HG03097 (cell line): ENCODE results near the gene HS3ST3A1.

Experiments used
- ATAC-seq: cut with Tn5 transposase; IDR thresholded peaks from one replicate; pipeline ENCODE4 v1.9.1; 2021; ENCODE audit not compliant: unreplicated experiment, low FRiP score

HS3ST3A1 gene

DNA sequence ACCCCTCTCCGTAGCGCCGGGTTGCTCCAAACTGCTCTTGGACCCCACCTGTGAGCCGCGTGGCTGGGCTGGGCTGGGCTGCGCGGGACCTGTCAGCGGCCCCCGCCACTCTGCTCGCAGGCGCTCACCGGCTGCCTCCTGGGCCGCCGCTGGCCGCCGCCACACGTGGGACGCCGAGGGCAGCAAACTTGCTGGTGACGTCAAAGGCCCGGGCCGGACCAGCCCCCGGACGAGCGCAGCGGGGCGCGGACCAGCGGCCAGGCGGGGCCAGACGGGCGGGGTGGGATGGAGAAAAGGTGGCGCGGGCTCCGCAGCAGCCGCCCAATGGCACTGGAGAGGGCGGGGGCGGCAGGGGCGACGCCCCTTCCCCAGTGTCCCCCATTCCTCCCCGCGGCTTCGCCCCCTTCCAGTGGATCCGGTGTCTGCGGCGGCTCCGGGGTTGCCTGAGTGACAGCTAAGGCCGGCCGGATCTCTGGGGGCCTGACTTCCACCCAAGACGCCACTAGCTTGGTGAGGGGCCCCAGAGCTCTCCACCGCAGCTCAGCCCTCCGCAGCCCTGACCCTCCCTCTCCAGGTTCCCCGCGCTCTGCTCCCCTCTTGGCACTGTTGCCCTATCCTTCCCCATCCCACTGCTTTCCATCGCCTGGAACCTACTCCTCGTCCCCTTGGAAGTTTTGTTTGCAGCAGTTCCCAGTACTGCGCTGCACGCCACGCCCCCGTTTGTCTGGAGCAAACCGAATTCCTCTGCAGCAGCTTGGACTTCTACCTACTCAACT lies at the start of gene HS3ST3A1:
Gene HS3ST3A1, minus strand, starts transcription at position 154 of the 776 bp plus-strand sequence. CDS start 800 bp downstream, outside the sequence.
- ATAC-seq, result no peak

DNA sequence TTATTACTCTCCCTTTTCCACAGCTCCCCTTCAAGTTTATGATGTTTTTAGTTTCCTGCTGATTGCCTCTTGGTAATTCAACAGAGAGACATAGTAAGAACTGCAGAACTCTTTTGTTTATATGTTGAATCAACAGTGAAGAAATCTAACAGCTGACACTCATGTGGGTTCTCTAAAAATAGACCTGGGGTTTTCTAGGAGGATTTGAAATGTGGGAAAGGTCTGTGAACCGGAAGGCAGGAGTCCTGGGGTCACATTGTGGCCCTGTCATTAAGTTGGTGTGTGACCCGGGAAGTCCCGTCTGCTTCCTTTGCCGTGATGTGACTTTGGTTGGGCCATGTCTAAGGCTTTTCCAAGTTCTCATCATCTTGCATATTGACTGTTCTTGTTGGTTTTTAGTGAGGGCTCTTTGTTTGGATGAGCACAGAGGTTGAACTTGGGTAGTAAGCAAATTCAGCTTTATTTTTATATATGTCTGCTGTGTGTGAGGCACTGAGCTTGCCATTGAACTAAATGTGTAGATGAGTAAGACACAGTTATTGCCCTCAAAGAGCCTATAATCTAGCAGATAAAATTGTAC lies 48.5 kb upstream of the HS3ST3A1 start:
- ATAC-seq, result no peak

DNA sequence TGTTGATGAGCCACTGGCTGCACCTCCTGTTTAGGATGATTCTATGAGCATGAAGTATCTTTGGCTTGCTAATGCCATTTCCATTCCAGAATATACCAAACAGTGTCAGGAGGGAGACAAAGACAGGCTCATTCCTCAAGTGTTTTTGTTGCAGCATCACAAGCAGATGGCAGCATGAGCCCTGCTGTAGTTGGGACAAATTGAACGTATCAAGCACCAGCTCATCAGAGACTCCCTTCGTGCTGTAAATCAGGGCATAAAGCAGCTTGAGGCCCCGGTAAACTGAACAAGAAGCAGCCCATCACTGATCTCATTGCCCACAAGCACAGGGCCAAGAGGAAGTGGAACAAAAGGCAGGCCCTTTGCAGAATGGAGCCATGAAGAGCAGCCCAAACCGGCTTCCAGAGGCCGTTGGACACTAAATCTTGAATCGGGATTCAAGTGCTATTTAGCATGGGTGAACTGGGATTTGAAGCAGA lies 45.9 kb upstream of the HS3ST3A1 start:
- ATAC-seq, result no peak

DNA sequence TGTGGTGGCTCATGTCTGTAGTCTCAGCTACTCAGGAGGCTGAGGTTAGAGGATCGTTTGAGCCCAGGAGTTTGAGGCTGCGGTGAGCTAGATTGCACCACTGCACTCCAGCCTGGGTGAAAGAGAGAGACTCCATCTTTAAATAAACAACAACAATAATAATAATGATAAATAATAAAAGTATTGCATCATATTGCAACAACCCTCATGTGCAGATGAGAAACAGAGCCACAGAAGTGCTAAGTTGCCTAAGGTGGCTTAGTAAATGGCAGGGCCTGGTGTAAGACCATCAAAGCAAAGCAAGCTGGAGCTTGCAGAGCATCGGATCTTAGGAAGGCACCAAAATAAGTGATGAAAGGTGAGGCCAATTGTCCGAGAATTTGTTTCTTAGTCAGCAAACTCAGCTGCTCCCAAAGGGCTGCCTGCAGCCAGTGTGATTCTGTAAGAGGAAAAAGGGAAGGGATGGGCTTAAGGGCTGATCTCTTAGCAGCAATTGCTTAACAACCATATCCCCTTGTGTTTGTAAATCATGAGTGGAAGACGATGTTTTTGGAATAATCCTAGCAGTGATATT lies 45.3 kb upstream of the HS3ST3A1 start:
- no peak for ATAC-seq

DNA sequence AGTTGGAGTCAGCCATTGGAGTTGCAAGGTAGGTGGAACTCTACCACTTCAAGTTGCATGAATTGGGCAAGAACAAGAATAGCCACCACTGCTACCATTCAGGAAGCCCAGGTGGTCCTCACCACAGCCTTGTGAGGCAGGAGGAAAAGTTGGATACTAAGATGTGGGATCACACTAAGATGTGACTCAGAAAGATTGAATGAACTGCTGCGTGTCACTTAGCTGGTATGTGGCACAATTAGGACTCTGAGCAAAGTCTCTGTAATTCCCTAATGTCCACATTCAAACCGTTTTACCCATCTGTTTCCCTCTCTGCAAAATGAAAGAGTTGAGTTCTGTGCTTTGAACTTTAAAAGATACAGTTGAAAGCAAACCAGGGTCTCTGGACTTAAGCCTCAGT lies 44.7 kb upstream of the HS3ST3A1 start:
- no peak for ATAC-seq

DNA sequence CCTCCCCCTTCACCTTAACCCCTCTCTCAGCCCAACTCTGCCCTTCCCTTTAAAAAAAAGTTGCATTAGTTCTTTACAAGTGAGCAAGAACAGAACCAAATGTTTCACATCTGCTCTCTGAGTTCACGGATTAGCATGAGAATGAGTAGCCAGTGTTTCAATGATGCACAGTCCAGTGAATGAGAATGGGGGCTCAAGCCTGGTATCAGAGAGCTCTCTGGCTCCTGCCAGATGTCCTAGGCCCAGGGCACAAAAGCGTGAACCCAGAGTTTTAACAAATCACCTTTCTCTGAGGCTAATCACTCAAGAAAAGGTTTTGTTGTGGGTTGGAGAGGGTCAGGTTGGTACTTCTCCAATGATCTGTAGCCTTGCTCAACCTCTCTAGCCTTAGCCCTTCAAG lies 41.5 kb upstream of the HS3ST3A1 start:
- no peak for ATAC-seq

DNA sequence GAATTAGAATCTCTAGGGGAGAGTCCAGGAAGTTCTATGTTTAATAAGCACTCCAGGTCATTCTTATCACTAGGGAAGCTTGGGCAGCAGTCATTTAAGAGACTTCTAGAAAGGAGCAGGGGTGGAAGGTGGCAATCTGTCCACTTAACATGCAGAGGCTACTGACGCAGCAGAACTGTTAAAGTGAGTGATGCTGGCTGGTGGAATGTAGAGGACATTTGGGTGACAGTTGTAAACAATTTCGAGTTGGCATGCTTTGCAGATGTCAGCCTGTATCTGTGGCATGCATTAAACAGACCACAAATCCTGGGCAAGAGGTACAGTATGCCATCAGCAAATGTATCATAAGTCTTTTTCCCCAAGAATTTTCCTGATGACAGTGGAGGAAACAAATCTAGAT lies 40.5 kb upstream of the HS3ST3A1 start:
- ATAC-seq, result no peak

DNA sequence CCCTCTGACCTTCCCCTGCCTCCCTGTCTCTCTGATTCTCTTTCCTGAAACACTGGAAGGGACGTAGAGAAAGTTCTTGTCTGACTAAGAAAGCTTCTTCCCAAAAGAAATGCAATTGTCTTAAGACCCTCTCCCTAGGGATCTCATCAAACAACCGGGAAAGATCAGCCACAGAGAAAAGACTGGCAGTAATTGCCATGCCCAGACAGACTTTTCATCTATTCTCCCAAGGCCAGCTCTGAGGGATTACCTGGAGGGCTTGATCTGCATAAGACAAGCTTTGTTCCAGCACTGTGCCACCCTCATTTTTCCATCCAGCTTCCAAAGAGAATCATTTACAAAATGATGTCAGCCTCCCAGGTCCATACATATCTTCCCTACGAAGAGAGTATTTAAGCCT lies 38.8 kb upstream of the HS3ST3A1 start:
- no peak for ATAC-seq

DNA sequence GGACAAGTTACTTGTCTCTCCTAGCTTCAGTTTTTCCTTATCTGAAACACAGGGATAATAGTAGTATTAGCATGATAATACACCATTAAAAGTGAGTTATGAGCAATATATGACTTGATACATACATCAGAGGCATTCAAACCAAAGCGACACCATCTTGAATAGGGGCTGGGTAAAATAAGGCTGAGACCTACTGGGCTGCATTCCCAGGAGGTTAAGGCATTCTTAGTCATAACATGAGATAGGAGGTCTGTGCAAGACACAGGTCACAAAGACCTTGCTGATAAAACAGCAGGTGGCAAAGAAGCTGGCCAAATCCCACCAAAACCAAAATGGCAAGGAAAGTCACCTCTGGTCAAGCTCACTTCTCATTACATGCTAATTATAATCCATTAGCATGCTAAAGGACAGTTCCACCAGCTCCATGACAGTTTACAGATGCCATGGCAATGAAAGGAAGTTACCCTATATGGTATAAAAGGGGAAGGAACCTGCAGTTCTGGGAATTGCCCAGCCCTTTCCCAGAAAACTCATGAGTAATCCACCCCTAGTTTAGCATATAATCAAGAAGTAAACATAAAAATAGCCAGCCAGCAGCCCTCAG lies 37.2 kb upstream of the HS3ST3A1 start:
- ATAC-seq, result no peak

DNA sequence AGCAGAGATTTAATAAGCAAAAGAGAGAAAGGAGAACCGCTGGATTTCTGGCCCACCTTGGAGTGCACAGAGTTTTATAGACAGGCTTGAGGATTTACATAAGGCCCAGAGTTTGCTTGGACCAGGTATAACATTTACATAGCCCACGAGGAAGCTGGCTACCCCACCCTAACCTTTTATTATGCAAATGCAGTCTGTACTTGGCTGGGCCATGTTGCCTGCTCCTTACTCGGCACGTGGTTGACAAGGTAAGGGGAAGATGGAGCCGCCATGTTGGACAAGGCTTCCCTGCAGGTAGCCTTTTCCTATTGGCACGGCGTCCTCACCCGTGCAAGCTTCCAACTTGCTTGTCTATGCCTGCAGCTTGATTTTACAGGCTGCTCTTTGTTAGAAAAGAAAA lies 35.2 kb upstream of the HS3ST3A1 start:
- no peak for ATAC-seq

DNA sequence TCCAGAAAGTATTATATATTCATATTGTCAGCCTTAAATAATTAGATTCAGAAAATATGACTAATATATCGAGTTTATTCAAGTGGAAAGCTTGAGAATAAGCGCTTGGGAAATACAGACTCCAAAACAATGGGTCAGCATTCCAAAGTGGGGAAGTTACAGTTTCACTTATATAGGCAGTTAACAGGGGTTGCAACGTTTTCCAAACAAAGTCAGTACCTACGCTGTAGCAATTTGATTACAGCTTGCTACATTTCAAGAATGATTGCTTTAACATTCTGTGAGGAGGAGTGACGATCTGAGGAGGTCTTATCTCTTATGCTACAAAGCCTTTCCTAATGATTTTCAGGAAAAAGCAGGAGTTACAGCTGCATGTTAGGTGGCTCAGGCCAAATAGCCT lies 34.2 kb upstream of the HS3ST3A1 start:
- no peak for ATAC-seq

DNA sequence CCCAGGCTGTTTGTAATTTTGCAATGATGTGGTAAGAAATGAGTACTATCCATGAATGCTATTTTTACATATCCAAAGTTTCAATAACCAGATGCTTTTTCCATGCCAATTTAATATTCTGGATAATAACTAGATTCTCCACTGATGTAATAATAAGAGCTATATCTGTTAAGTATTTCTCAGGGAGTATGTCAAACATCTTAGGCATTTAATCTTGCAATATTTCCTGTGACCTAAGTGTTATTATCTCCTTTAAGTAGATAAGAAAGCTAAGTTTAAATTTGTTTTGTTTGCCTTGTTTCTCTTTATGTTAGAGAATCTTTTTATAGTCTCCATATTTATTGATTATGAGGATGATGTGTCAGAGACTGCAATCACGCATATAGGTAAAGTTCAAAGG lies 32.3 kb upstream of the HS3ST3A1 start:
- no peak for ATAC-seq

DNA sequence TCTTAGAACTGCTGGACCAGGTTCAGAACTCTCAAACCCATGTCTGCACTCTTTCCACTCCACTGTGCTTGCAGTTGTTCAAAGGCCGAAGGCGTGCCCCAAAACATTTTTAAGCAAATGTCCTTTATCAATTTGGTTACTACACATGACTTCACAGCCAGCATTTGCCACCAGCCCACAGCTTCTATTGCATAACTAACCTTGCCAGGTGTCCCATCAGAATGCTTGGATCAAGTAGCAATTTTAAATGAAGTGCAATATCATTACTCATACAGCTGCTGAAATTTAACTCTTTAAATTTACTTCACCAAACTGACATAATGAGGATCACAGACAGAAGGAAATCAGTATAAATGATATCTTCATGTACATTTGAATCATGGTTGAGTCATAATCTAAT lies 29.8 kb upstream of the HS3ST3A1 start:
- ATAC-seq, result no peak

DNA sequence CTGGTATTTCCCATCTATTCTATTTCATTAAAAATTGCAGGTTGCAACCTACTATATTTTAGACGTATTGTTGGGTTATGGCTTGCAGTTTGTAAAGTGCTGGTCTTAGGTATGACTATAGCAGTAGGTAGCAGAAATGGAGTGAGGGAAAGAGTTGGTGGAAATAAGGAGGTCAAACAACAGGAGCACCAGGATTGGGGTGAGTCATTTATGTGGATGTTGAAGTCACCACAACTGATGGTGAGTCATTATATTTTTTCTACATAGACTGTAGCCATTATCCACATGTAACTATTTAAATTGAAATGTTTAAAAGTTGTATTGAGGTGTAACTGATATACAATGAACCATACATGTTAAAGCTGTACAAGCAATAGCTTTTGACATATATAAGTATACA lies 25.0 kb upstream of the HS3ST3A1 start:
- ATAC-seq, result no peak

DNA sequence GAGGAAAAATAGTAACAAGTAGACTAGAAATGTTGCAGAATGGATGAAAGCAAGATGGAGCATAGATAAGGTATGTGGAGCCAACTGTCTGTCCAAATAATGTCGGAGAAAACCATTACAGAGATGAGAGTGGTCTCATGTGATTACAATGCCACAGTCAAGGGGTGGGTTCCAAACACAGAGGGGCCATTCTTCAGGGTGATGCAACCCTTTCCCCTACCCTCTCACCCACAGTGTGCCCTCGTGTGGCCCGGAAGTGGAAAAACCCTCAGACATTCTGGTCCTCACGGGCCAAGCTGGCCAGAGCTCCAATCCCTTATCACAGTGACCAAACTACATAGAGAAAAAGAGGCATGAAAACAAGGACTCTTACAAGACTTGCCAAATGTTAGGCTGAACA lies 17.7 kb upstream of the HS3ST3A1 start:
- no peak for ATAC-seq

DNA sequence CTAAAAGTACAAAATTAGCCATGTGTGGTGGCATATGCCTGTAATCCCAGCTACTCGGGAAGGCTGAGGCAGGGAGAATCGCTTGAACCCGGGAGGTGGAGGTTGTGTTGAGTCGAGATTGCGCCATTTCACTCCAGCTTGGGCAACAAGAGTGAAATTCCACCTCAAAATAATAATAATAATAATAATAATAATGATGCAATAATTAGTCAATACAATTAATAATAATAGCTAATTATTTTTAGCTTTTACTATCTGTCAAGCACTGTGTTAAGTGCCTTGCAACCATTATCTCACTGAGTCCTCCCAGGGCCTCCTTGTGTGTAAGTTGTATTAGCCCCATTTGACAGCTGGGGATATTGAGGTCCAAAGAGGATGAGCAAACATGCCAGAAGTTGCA lies 14.3 kb upstream of the HS3ST3A1 start:
- no peak for ATAC-seq

DNA sequence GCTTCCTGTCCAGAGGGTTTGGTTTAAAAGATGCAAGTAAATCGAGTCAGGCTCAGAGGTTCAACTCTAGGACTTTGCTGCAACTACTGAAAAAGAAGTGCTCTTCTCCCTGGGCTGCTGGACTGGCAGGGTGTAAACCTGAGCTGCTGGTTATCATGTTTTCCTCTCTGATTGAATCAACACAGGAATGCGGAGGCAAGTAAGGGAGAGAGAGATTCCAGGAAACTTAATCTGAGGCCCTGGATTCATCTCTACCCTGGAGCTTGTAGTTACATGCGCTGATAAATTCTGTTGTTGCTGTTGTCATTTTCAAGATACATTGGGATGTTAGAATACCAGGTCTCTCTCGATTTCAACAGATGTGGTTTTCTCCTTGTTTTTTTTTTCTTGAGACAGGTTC lies 8.2 kb upstream of the HS3ST3A1 start:
- ATAC-seq, result no peak

DNA sequence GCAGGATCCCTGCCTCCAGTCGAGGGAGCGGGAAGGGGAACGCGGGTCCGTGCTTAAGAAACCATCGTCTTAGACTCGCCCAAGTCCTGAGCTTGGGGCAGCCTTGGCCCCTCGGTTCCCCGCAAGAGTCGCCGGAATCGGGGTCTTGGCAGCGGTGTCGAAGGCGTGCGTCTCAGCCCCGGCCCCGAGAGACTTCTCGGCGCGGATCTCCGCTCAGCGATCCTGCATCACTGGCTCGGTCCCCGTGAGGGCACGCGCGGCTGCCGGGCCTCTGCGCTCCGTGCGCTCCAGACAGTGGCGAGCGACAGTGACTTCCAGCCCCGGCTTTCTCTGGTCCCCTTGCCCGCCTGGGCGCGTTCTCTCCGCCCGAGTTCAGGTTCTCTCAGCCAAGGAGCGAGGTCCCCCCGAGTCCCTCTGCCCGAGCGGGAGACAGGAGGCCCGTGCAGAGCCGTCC lies 380 bp downstream of the HS3ST3A1 start:
- no peak for ATAC-seq

DNA sequence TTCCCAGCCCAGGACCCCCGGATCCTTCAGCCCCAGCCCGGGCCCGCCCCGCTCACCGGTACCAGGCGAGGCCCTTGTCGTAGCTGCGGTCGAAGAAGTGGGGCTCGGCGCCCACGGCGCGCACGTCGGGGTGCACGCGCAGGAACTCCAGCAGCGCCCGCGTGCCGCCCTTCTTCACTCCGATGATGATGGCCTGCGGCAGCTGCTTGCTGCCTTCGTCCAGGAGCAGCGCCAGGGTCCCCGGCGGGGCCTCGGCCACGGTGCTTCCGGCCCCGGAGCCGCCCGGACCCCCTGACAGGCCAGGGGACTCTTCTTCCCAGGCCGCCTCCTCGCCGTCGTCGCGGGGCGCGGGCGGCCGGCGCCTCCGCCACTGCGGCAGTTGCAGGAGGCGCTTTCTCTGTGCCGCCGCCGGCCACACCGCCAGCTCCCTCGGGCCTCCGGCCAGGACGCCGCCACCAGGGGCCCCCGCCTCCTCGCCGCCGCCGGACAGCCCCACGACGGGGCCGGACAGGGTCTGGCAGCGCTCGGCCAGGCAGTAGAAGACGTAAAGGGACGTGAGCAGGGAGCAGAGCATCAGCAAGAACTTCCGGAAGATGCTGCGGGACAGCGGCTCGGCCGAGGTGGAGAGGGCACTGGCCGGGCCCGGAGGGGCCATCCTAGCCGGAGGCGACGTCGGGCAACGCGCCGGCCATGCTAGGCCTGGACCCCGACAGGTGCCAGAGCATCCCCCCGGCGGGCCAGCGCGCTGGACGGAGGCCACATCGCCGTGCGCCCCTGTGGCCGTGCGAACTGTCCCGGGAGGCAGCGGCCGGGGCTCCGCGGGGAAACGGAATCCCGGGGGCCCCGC lies 1.0 kb downstream of the HS3ST3A1 start:
- ATAC-seq, result no peak

DNA sequence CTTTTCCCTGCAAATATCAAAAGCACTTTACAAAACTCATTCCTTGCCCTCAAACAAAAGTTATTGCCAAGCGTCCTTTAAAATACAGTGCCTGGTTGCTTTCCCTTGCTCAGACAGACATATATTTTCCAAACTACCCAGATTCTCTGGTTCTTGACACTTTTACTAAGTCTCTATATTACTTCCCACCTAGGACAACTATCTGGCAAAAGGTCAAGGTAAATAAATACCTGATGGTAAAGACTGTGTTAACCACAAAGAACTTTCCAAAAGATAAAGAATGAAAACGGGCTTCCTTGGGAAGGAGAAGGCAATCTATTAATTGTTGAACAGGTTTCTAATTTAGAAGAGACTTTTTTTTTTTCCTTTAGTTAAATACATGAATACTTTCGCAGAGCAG lies 1.9 kb downstream of the HS3ST3A1 start:
- ATAC-seq, result no peak

DNA sequence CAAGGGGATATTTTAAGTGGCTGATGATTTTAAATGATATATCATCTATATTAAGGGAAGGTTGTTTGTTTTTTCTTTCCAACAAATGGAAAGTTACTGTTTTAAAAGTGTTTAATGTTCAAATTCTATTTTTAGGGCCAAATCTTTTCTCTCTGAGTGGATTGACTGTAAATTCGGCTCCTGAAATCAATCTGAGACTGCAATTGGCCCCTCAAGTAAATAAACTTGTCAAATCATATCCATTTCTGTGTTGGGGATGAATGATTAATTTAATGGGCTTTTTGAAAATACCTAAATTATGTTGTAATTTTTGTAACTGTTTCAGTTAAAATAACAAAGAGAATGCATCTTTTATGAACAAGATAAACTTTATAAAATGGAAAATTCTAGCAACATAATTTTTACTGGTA lies 2.6 kb downstream of the HS3ST3A1 start:
- no peak for ATAC-seq
